ACC112 (cell line): ENCODE measurements around the gene ADAMTS12.

Experiments used
- H2AFZ ChIP-seq: fragments of 200-600 bp; sonication (generic); one replicate; pipeline ENCODE4 v1.6.0; 2017; ENCODE audit warnings: antibody characterized with exemption, low read length; ENCODE audit not compliant: unreplicated experiment
- H3K27ac ChIP-seq: fragments of 200-600 bp; sonication (generic); 2 replicates; pipeline ENCODE4 v1.5.1; 2014; ENCODE audit warnings: low read depth, mild to moderate bottlenecking, antibody characterized with exemption, low read length, moderate library complexity
- H3K27me3 ChIP-seq: fragments of 200-600 bp; sonication (generic); 2 replicates; pipeline ENCODE4 v1.6.1; 2014; ENCODE audit warnings: mild to moderate bottlenecking, antibody characterized with exemption, low read length, moderate library complexity, mixed read lengths; ENCODE audit not compliant: insufficient read depth
- H3K36me3 ChIP-seq: fragments of 200-600 bp; sonication (generic); 2 replicates; pipeline ENCODE4 v1.6.1; 2016; ENCODE audit warnings: mild to moderate bottlenecking, antibody characterized with exemption, low read length, moderate library complexity, mixed read lengths; ENCODE audit not compliant: insufficient read depth
- H3K4me1 ChIP-seq: fragments of 200-600 bp; sonication (generic); one replicate; pipeline ENCODE4 v1.6.1; 2016; ENCODE audit warnings: low read length, mixed read lengths; ENCODE audit not compliant: insufficient read depth, unreplicated experiment, control insufficient read depth
- H3K4me3 ChIP-seq: fragments of 200-600 bp; sonication (generic); 2 replicates; pipeline ENCODE4 v1.5.1; 2014; ENCODE audit warnings: mild to moderate bottlenecking, low read depth, low read length
- H3K79me2 ChIP-seq: fragments of 200-600 bp; sonication (generic); one replicate; pipeline ENCODE4 v1.6.0; 2016; ENCODE audit warnings: low read length; ENCODE audit not compliant: control insufficient read depth, unreplicated experiment, insufficient read depth

Gene ADAMTS12

DNA sequence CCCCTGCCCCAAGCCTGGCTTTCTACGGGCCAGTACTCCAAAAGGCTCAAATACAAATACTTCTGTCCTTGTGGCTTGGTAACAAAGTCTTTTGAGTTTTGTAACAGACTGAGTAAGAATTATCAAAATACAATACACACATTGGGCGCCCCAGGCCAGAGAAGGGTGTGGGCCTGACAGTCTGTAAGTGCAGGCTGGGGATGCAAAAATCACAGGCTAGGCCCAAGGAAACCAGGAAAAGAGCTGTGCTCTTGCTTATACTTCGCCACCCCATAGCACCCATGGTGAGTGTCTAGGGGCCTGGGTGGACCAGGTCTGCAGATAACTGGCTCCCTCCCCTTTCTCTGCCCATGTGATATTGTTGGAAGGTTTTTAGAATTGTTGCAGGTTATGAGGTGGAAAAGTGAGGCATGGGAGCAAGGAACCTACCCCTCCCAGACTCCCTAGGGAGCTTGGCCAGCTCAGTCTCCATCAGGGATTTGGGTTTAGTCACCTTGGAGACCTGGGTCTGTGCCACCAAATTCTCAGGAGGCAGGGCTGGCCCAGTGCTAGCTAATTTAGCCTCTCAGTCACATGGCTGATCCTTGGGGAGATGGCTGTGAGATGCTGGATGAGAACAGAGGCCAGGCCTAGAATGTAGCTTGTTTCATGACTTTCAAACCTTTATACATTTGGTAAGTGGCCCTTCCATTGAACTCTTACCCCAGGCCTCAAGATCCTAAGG lies 378.2 kb downstream of the ADAMTS12 start:
- Histone ChIP-seq H3K4me1 (peaks cover 4% of the 10 kb centered on the region), H3K4me3 (no peak overlapping the region)

DNA sequence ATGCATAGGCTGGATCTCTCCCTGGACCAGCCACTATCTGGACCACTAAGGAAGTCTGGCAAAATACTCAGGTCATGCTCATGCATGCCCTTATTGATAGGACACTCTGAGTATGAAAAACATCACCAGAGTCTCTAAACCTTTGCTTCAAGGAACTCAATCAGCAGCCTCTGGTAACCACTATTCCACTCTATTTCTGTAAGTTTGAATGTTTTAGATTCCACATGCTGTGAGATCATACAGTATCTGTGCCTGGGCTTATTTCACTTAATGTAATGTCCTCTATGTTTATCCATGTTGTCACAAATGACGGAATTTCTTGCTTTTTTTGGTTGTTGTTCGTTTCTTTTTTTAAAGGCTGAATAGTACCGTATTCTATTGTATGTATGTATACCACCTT lies 382.8 kb downstream of the ADAMTS12 start:
- H3K4me3 ChIP-seq: no peak overlapping the region
- peaks cover 2% of the 10 kb centered on the region for H3K4me1 ChIP-seq
- no peaks in the 10 kb centered on the region for H3K27me3 ChIP-seq
- H3K79me2 ChIP-seq: no peaks in the 10 kb centered on the region
- H2AFZ ChIP-seq: no peak overlapping the region
- H3K36me3 ChIP-seq: no peaks in the 10 kb centered on the region
- H3K27ac ChIP-seq: no peak overlapping the region

More for the DNA sequence above, 378.2 kb downstream of the ADAMTS12 start:
- no peak overlapping the region for H2AFZ ChIP-seq
- H3K27ac ChIP-seq: no peak overlapping the region
- H3K79me2 ChIP-seq: no peaks in the 10 kb centered on the region
- no peaks in the 10 kb centered on the region for H3K27me3 ChIP-seq
- H3K36me3 ChIP-seq: no peaks in the 10 kb centered on the region

DNA sequence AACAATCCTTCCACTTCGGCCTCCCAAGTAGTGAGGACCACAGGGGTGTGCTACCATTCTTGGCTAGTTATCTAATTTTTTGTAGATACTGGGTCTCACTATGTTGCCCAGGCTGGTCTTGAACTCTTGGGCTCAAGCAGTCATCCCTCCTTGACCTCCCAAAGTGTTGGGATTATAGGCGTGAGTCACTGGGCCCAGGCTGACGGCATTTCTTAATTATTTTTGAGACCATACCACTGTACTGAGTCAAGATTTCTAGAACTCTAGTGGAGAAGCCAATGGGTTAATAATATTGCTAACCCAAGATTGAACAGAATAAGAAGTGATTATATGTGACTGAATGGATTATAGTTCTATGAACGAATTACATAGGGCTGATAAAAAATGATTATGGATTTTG lies 384.4 kb downstream of the ADAMTS12 start:
- H3K4me1 ChIP-seq: no peaks in the 10 kb centered on the region
- H3K27me3 ChIP-seq: no peaks in the 10 kb centered on the region
- H3K79me2 ChIP-seq: no peaks in the 10 kb centered on the region
- H3K4me3 ChIP-seq: no peak overlapping the region
- H3K27ac ChIP-seq: no peak overlapping the region
- H2AFZ ChIP-seq: no peak overlapping the region
- H3K36me3 ChIP-seq: no peaks in the 10 kb centered on the region

DNA sequence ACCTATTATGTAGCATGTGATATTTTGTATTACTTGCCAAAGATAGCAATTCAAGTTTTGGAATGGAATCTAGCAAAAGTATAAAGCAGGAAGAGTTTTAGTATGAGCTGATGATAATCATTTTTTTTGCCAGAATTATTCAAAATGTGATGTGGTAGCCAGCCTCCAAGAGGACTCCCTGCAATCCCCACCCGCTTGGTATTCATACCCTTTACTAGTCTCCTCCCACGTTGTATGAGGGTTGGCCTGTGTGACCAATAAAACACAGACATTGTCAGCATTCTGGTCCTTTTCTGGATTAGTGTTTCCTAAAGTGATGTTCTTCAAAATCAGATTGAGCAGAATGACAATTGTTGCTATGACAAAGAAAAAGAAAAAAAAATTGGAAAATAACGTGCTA lies 387.2 kb downstream of the ADAMTS12 start:
- no peak overlapping the region for H2AFZ ChIP-seq
- no peaks in the 10 kb centered on the region for H3K79me2 ChIP-seq
- no peaks in the 10 kb centered on the region for H3K36me3 ChIP-seq
- no peak overlapping the region for H3K4me3 ChIP-seq
- H3K4me1 ChIP-seq: no peaks in the 10 kb centered on the region
- H3K27me3 ChIP-seq: no peaks in the 10 kb centered on the region
- no peak overlapping the region for H3K27ac ChIP-seq

DNA sequence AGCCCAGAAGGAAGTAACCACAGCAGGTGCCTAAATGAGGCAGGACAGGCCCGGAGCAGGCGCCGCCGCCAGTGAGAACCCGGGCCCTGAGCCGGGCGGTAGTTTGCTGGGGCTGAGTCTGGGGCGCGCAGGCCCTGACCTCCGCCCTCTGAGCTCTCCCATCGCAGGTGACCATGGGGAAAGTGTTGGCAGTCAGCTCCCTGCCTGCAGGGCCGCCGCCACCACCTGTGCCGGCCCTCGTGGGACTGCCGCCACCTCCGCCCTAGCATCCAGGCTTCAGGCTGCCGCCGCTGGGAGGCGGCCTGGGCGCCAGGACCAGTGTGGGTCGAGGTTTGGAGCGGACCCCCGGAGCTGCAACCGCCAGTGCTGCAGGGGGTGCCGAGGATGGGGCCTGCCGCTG lies 389.9 kb downstream of the ADAMTS12 start:
- no peaks in the 10 kb centered on the region for H3K4me1 ChIP-seq
- H2AFZ ChIP-seq: no peak overlapping the region
- no peak overlapping the region for H3K27ac ChIP-seq
- H3K4me3 ChIP-seq: no peak overlapping the region
- H3K27me3 ChIP-seq: no peaks in the 10 kb centered on the region
- H3K79me2 ChIP-seq: no peaks in the 10 kb centered on the region
- no peaks in the 10 kb centered on the region for H3K36me3 ChIP-seq

DNA sequence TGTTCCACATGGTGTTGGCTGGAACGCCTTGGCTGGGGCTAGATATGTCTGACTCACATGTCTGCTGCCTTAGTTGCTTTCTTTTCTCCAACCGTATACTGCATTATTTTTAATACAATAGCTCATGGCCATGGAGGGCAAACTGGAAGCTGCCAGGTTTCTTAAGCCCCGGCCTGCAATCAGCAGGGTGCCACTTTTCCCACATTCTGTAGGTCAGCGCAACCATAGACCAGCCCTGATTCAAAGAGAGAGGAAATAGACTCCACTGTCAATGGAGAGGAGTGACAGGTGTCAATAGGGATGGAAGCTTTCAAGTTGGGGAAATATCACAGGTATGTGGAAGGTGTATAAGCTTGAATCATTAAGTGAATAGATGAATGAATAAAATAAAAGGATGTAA lies 390.5 kb downstream of the ADAMTS12 start:
- Histone ChIP-seq H3K79me2 (no peaks in the 10 kb centered on the region), H3K27ac (no peak overlapping the region), H2AFZ (no peak overlapping the region)

DNA sequence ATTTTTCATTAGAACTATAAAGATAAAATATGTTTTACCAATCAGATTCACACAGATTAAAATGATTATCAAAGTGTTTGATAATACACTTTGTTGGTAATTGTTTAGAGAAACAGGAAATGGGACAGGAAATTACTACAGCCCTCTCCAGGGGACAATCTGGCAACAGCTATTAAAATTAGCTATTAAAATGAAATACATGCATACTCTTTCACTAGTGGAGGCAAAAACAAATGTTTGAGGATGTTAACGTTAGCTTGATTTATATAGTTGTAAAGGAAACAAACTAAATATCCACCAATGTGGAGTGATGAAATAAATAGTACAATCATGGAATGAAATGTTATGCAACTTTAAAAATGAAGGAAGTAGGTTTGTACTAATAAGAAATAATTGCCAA lies 397.3 kb downstream of the ADAMTS12 start:
- no peaks in the 10 kb centered on the region for H3K79me2 ChIP-seq

More for the DNA sequence above, 390.5 kb downstream of the ADAMTS12 start:
- no peaks in the 10 kb centered on the region for H3K36me3 ChIP-seq
- H3K4me1 ChIP-seq: no peaks in the 10 kb centered on the region
- no peaks in the 10 kb centered on the region for H3K27me3 ChIP-seq
- H3K4me3 ChIP-seq: no peak overlapping the region

DNA sequence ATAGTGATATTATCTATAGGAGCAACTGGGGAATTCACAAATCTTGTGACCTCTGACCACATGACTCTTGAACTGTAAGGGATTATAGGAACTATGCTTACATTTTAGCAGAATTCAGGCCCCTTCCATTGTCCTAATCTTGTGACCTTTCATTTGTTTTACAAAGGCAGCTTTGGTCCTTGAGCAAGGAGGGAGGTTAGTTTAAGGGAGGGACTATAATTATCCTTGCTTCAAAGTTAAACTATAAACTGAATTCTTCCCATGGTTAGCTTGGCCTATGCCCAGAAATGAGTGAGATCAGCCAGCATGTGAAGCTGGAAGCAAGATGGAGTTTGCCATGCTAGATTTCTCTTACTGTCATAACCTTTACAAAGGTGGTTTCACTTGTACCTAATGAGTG lies 399.8 kb downstream of the ADAMTS12 start:
- no peak overlapping the region for H3K4me3 ChIP-seq
- H3K36me3 ChIP-seq: no peaks in the 10 kb centered on the region
- no peaks in the 10 kb centered on the region for H3K79me2 ChIP-seq
- no peak overlapping the region for H2AFZ ChIP-seq
- H3K4me1 ChIP-seq: no peaks in the 10 kb centered on the region
- no peaks in the 10 kb centered on the region for H3K27me3 ChIP-seq
- H3K27ac ChIP-seq: no peak overlapping the region

More for the DNA sequence above, 397.3 kb downstream of the ADAMTS12 start:
- no peaks in the 10 kb centered on the region for H3K4me1 ChIP-seq
- no peak overlapping the region for H3K27ac ChIP-seq
- no peaks in the 10 kb centered on the region for H3K36me3 ChIP-seq
- H3K4me3 ChIP-seq: no peak overlapping the region
- H3K27me3 ChIP-seq: no peaks in the 10 kb centered on the region
- H2AFZ ChIP-seq: no peak overlapping the region

DNA sequence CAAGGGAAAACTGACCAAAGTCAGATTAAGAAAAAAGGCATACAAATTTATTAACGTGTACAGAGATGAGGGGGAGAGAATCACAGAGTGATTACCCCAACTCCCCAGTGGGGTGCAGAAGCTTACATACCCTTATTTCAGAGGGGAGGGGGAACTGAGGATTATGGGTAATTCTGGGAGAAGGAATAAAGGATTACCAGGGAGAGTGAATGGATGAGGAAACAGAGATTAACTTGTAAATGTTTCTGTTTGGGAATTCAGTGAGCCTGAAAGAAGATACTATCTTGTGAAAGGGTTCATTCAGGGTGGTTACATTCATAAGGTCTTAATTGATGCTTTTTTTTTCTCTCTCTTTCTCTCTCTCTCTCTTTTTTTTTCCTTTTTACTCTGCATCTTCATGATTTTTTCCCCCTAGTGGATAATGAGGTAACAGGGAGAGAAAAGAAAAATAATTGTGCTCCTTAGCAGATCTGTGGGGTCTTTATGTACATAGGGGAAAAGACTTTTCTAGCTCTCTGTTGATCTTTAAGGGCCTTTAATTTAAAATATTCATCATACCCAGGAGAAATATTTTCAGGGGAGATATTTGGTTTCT lies 401.6 kb downstream of the ADAMTS12 start:
- Histone ChIP-seq H3K27ac (no peak overlapping the region), H3K79me2 (no peaks in the 10 kb centered on the region), H3K4me3 (no peak overlapping the region), H3K4me1 (no peaks in the 10 kb centered on the region), H3K27me3 (no peaks in the 10 kb centered on the region), H2AFZ (no peak overlapping the region), H3K36me3 (no peaks in the 10 kb centered on the region)

DNA sequence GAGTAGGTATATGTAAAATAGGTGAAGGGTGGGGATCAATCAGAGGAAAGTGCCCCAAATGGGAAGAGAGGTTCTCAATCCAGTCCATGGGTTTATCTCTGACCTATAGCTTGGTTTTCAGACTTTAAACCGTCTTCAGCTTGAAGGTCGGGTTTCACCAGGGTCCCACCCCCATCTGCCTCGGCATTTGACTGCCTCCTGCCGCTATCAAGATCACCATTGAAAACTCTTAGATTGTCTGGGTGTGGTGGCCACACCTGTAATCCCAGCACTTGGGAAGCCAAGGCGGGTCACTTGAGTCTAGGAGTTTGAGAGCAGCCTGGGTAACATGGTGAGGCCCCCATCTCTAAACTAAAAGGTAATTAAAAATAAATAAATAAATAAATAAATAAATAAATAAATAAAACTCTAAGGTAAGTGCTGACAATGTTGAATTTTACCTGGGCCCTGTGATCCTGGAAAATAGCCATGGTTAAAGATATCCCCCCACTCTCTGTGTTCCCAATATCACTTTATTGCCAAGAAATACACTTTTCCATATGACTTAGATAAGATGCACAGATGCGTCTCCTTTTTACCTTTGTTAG lies 402.2 kb downstream of the ADAMTS12 start:
- H3K4me1 ChIP-seq: no peaks in the 10 kb centered on the region
- H3K79me2 ChIP-seq: no peaks in the 10 kb centered on the region
- H3K27me3 ChIP-seq: no peaks in the 10 kb centered on the region
- no peak overlapping the region for H3K4me3 ChIP-seq
- no peak overlapping the region for H2AFZ ChIP-seq
- no peaks in the 10 kb centered on the region for H3K36me3 ChIP-seq
- no peak overlapping the region for H3K27ac ChIP-seq
